ENCODE measurements around the gene MDN1.

GRCh38 chr6:89708316-89708715, 111.3 kb downstream of the MDN1 start:
- no peak for TF ChIP-seq POLR2AphosphoS5 (IDR thresholded peaks at IDR 0.05; ENCODE audit: low read depth, low read length)
- TF ChIP-seq CTCF (IDR thresholded peaks at IDR 0.05 in 2 of 3, conservative IDR thresholded peaks at IDR 0.05 in 1 of 3; ENCODE audit: borderline replicate concordance in 1 of 3, insufficient read depth in 1 of 3, low read depth in 2 of 3, low read length in 2 of 3) = no peak
- no peak for TF ChIP-seq FOSL1 (IDR thresholded peaks at IDR 0.05; ENCODE audit: low read depth)
- TF ChIP-seq REST (IDR thresholded peaks at IDR 0.05; ENCODE audit: low read depth) = no peak
- no peak for TF ChIP-seq POLR2A (IDR thresholded peaks at IDR 0.05; ENCODE audit: borderline replicate concordance, extremely low read depth, insufficient read depth, insufficient read length)
- no peak for TF ChIP-seq EZH2 (IDR thresholded peaks at IDR 0.05)
- no peak for TF ChIP-seq RAD21 (IDR thresholded peaks at IDR 0.05; ENCODE audit: low read depth)
- TF ChIP-seq CBX3 (IDR thresholded peaks at IDR 0.05; ENCODE audit: low read depth) = no peak
- TF ChIP-seq YY1 (IDR thresholded peaks at IDR 0.05; ENCODE audit: extremely low read depth, insufficient replicate concordance, low read depth, low read length) = no peak
- TF ChIP-seq SP1 (IDR thresholded peaks at IDR 0.05; ENCODE audit: low read depth) = no peak
- TF ChIP-seq EZH2phosphoT487 (IDR thresholded peaks at IDR 0.05; ENCODE audit: borderline replicate concordance) = no peak
- no peak for TF ChIP-seq TCF7L2 (IDR thresholded peaks at IDR 0.05; ENCODE audit: borderline replicate concordance, extremely low read depth, insufficient read depth, insufficient read length)
